ENCODE data around the gene TMEM117. TPM values are rescaled to one million over a fixed set of nuclear protein-coding genes. Genes with fewer than 3 reads are reported as not detected.
A peak's percentile ranks its signal among the peaks of the same experiment; 100 is the strongest.

TMEM117 gene
- total and polyA plus RNA-seq, 4 experiments from 2014 or later = 3.0 to 4.7 (median 3.8) TPM

DNA sequence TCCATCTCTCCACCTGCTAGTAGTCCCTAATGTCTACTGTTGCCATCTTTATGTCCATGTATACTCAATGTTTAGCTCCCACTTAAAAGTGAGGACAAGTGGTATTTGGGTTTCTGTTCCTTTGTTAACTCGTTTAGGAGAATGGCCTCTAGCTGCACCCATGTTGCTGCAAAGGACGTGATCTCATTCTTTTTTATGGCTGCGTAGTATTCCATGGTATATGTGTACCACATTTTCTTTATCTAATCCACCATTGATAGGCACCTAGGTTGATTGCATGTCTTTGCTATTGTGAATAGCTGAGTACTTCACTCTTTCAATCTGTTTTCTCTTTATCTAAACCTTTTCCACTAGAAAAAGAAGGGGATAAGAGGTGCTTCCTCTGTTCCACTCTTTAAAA lies 130.0 kb downstream of the TMEM117 start:
- intact Hi-C loops (cut with micrococcal nuclease) = no loop called here
- H3K4me3 Mint-ChIP-seq = peak overlapping the region in 1 of 8 donors; percentile 26
- H3K36me3 Mint-ChIP-seq = peaks cover 0 to 12% of the 10 kb centered on the region in 2 donors
- H3K36me3 ChIP-seq (ENCODE audit: insufficient read depth, low read length) = no peaks in the 10 kb centered on the region
- H3K9me3 ChIP-seq (ENCODE audit: control insufficient read depth in 1 of 2, low read length in 2 of 2) = no peaks in the 10 kb centered on the region
- H3K4me3 ChIP-seq (ENCODE audit: low read length in 2 of 2) = no peak overlapping the region
- no peaks in the 10 kb centered on the region for H3K27me3 ChIP-seq (ENCODE audit: insufficient read depth, low read length)
- no peaks in the 10 kb centered on the region for H3K4me1 Mint-ChIP-seq
- no peak overlapping the region for H3K27ac Mint-ChIP-seq
- H3K27ac ChIP-seq (ENCODE audit: low read depth, low read length) = no peak overlapping the region
- CTCF ChIA-PET (ENCODE audit: partially characterized antibody) = no interaction called here
- H3K27me3 Mint-ChIP-seq = no peaks in the 10 kb centered on the region
- H3K4me1 ChIP-seq (ENCODE audit: insufficient read depth, low read length) = no peaks in the 10 kb centered on the region
- DNase-seq = no peak
- POLR2A ChIA-PET (ENCODE audit: partially characterized antibody) = no interaction called here
- H3K9me3 Mint-ChIP-seq = peaks cover 0 to 9% (median 4%) of the 10 kb centered on the region in 8 donors

DNA sequence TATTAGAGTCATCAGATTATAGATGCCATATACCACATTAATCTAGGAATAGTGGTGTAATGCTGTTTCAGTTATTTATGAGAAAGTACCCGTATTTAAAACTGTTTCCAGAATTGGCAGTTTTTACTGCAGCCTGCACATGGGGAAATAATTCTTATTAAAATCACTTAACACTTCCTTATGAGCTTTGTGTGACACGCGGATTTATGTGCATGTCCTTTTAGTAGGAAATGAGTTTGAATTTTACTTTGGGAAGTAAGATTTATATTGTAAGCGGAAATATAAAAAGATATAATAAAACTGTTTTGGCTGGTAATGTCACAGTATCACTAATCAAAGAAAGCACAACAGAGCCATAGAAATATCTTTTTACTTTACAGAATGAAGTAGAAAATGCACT lies 132.9 kb downstream of the TMEM117 start:
- H3K4me3 Mint-ChIP-seq = no peak overlapping the region
- Histone ChIP-seq H3K27me3 (ENCODE audit: insufficient read depth, low read length) (no peaks in the 10 kb centered on the region), H3K4me3 (ENCODE audit: low read length in 2 of 2) (no peak overlapping the region), H3K4me1 (ENCODE audit: insufficient read depth, low read length) (no peaks in the 10 kb centered on the region), H3K36me3 (ENCODE audit: insufficient read depth, low read length) (no peaks in the 10 kb centered on the region), H3K27ac (ENCODE audit: low read depth, low read length) (no peak overlapping the region), H3K9me3 (ENCODE audit: control insufficient read depth in 1 of 2, low read length in 2 of 2) (no peaks in the 10 kb centered on the region)
- H3K9me3 Mint-ChIP-seq = peaks cover 0 to 9% (median 3%) of the 10 kb centered on the region in 8 donors
- H3K36me3 Mint-ChIP-seq = peaks cover 3 to 26% of the 10 kb centered on the region in 2 donors
- CTCF ChIA-PET (ENCODE audit: partially characterized antibody) = no interaction called here
- H3K27me3 Mint-ChIP-seq = no peaks in the 10 kb centered on the region
- no peaks in the 10 kb centered on the region for H3K4me1 Mint-ChIP-seq
- POLR2A ChIA-PET (ENCODE audit: partially characterized antibody) = no interaction called here
- intact Hi-C loops (cut with micrococcal nuclease) = no loop called here
- no peak overlapping the region for H3K27ac Mint-ChIP-seq
- DNase-seq = no peak

GRCh38 chr12:43969882-43970281 lies 134.0 kb downstream of the TMEM117 start:
- ChIA-PET POLR2A (ENCODE audit: partially characterized antibody) (no interaction called here), CTCF (ENCODE audit: partially characterized antibody) (no interaction called here)
- Histone ChIP-seq H3K27ac (ENCODE audit: low read depth, low read length) (no peak overlapping the region), H3K4me1 (ENCODE audit: insufficient read depth, low read length) (no peaks in the 10 kb centered on the region), H3K27me3 (ENCODE audit: insufficient read depth, low read length) (no peaks in the 10 kb centered on the region), H3K9me3 (ENCODE audit: control insufficient read depth in 1 of 2, low read length in 2 of 2) (no peaks in the 10 kb centered on the region), H3K4me3 (ENCODE audit: low read length in 2 of 2) (no peak overlapping the region), H3K36me3 (ENCODE audit: insufficient read depth, low read length) (no peaks in the 10 kb centered on the region)
- H3K4me3 Mint-ChIP-seq = no peak overlapping the region
- no peak overlapping the region for H3K27ac Mint-ChIP-seq
- no peaks in the 10 kb centered on the region for H3K27me3 Mint-ChIP-seq
- intact Hi-C loops (cut with micrococcal nuclease) = no loop called here
- no peaks in the 10 kb centered on the region for H3K4me1 Mint-ChIP-seq
- DNase-seq = no peak
- H3K9me3 Mint-ChIP-seq = peaks cover 0 to 9% (median 3%) of the 10 kb centered on the region in 8 donors
- H3K36me3 Mint-ChIP-seq = peaks cover 3 to 27% of the 10 kb centered on the region in 2 donors

GRCh38 chr12:43973385-43973784 lies 137.5 kb downstream of the TMEM117 start:
- Histone ChIP-seq H3K4me3 (ENCODE audit: low read length in 2 of 2) (no peak overlapping the region), H3K27ac (ENCODE audit: low read depth, low read length) (no peak overlapping the region), H3K9me3 (ENCODE audit: control insufficient read depth in 1 of 2, low read length in 2 of 2) (no peaks in the 10 kb centered on the region), H3K4me1 (ENCODE audit: insufficient read depth, low read length) (no peaks in the 10 kb centered on the region), H3K27me3 (ENCODE audit: insufficient read depth, low read length) (no peaks in the 10 kb centered on the region), H3K36me3 (ENCODE audit: insufficient read depth, low read length) (no peaks in the 10 kb centered on the region)
- no peak overlapping the region for H3K4me3 Mint-ChIP-seq
- H3K27me3 Mint-ChIP-seq = no peaks in the 10 kb centered on the region
- CTCF ChIA-PET (ENCODE audit: partially characterized antibody) = no interaction called here
- peaks cover 0 to 19% (median 10%) of the 10 kb centered on the region in 8 donors for H3K9me3 Mint-ChIP-seq
- DNase-seq = no peak
- H3K36me3 Mint-ChIP-seq = peaks cover 11 to 37% of the 10 kb centered on the region in 2 donors
- intact Hi-C loops (cut with micrococcal nuclease) = no loop called here
- POLR2A ChIA-PET (ENCODE audit: partially characterized antibody) = no interaction called here
- no peaks in the 10 kb centered on the region for H3K4me1 Mint-ChIP-seq
- H3K27ac Mint-ChIP-seq = no peak overlapping the region

DNA sequence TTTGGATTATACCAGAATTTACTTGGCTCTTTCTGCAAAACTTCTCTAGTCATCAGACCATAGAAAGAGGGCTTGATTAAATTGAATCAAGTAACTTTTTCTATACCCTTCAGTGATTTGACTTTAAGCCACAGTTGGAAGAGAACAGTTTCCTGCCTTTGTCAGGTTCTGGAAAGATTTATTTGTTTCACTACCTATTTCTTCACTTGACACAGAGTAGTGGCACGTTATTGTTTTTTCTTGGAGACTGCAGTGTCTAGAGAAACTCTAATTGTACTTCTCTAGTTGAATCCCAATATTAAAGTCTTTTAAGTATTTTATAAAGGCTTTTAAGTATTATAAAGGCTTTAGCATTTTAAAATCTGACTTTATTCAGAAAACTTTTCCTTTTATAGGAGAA lies 138.1 kb downstream of the TMEM117 start:
- H3K27ac Mint-ChIP-seq = no peak overlapping the region
- POLR2A ChIA-PET (ENCODE audit: partially characterized antibody) = no interaction called here
- no peak overlapping the region for H3K4me3 ChIP-seq (ENCODE audit: low read length in 2 of 2)
- H3K4me1 Mint-ChIP-seq = no peaks in the 10 kb centered on the region
- intact Hi-C loops (cut with micrococcal nuclease) = no loop called here
- peaks cover 4 to 25% (median 15%) of the 10 kb centered on the region in 8 donors for H3K9me3 Mint-ChIP-seq
- H3K4me1 ChIP-seq (ENCODE audit: insufficient read depth, low read length) = no peaks in the 10 kb centered on the region
- no peaks in the 10 kb centered on the region for H3K36me3 ChIP-seq (ENCODE audit: insufficient read depth, low read length)
- H3K27me3 ChIP-seq (ENCODE audit: insufficient read depth, low read length) = no peaks in the 10 kb centered on the region
- peaks cover 14 to 37% of the 10 kb centered on the region in 2 donors for H3K36me3 Mint-ChIP-seq
- DNase-seq = no peak
- CTCF ChIA-PET (ENCODE audit: partially characterized antibody) = no interaction called here
- H3K4me3 Mint-ChIP-seq = no peak overlapping the region
- no peak overlapping the region for H3K27ac ChIP-seq (ENCODE audit: low read depth, low read length)
- H3K9me3 ChIP-seq (ENCODE audit: control insufficient read depth in 1 of 2, low read length in 2 of 2) = no peaks in the 10 kb centered on the region
- H3K27me3 Mint-ChIP-seq = no peaks in the 10 kb centered on the region

DNA sequence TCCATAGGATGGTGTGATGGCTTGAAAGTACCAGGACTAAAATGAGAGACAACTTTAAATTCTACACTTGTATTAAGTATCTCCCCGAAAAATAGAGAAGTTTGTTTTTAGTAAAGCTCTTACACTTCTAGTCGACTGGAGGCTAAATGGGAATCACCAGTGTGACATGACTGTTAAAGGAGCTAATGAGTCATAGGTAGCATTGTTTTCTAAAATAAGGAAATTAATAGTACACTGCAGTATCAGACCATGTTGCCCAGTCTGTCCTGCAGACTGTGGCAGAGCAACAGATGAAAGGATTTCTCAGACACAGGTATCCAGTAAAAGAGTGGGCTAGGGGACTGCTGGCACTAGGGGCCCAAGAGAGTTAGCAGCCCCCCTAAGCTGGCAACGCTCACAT lies 140.1 kb downstream of the TMEM117 start:
- Histone ChIP-seq H3K36me3 (ENCODE audit: insufficient read depth, low read length) (no peaks in the 10 kb centered on the region), H3K27ac (ENCODE audit: low read depth, low read length) (no peak overlapping the region), H3K4me3 (ENCODE audit: low read length in 2 of 2) (no peak overlapping the region), H3K4me1 (ENCODE audit: insufficient read depth, low read length) (no peaks in the 10 kb centered on the region), H3K9me3 (ENCODE audit: control insufficient read depth in 1 of 2, low read length in 2 of 2) (no peaks in the 10 kb centered on the region), H3K27me3 (ENCODE audit: insufficient read depth, low read length) (no peaks in the 10 kb centered on the region)
- H3K36me3 Mint-ChIP-seq = peaks cover 15 to 37% of the 10 kb centered on the region in 2 donors
- DNase-seq = no peak
- CTCF ChIA-PET (ENCODE audit: partially characterized antibody) = interaction anchor here (1.1 kb wide), 1 partner anchor 14 kb away, joined by 3 read pairs; no protein-coding TSS in a partner anchor
- peak overlapping the region in 1 of 8 donors; percentile 11 for H3K4me3 Mint-ChIP-seq
- no peaks in the 10 kb centered on the region for H3K27me3 Mint-ChIP-seq
- H3K4me1 Mint-ChIP-seq = no peaks in the 10 kb centered on the region
- POLR2A ChIA-PET (ENCODE audit: partially characterized antibody) = no interaction called here
- intact Hi-C loops (cut with micrococcal nuclease) = no loop called here
- no peak overlapping the region for H3K27ac Mint-ChIP-seq
- H3K9me3 Mint-ChIP-seq = peaks cover 4 to 26% (median 18%) of the 10 kb centered on the region in 8 donors

- no peaks in the 10 kb centered on the region for H3K27me3 Mint-ChIP-seq
- H3K4me1 ChIP-seq (ENCODE audit: insufficient read depth, low read length) = no peaks in the 10 kb centered on the region
- intact Hi-C loops (cut with micrococcal nuclease) = no loop called here
- no peak overlapping the region for H3K27ac ChIP-seq (ENCODE audit: low read depth, low read length)
- H3K4me1 Mint-ChIP-seq = peaks cover 0 to 1% (median 0%) of the 10 kb centered on the region in 4 donors
- H3K36me3 ChIP-seq (ENCODE audit: insufficient read depth, low read length) = no peaks in the 10 kb centered on the region
- POLR2A ChIA-PET (ENCODE audit: partially characterized antibody) = no interaction called here
- CTCF ChIA-PET (ENCODE audit: partially characterized antibody) = interaction anchor here (1.1 kb wide), 1 partner anchor 20 kb away, joined by 3 read pairs; no protein-coding TSS in a partner anchor
- no peak for DNase-seq
- H3K27me3 ChIP-seq (ENCODE audit: insufficient read depth, low read length) = no peaks in the 10 kb centered on the region
- no peak overlapping the region for H3K4me3 Mint-ChIP-seq
- no peak overlapping the region for H3K27ac Mint-ChIP-seq
- no peaks in the 10 kb centered on the region for H3K9me3 ChIP-seq (ENCODE audit: control insufficient read depth in 1 of 2, low read length in 2 of 2)
- H3K4me3 ChIP-seq (ENCODE audit: low read length in 2 of 2) = no peak overlapping the region
- H3K36me3 Mint-ChIP-seq = peaks cover 12 to 25% of the 10 kb centered on the region in 2 donors
- peaks cover 4 to 26% (median 18%) of the 10 kb centered on the region in 8 donors for H3K9me3 Mint-ChIP-seq
Measured at GRCh38 chr12:43978556-43978955, 142.7 kb downstream of the TMEM117 start.

DNA sequence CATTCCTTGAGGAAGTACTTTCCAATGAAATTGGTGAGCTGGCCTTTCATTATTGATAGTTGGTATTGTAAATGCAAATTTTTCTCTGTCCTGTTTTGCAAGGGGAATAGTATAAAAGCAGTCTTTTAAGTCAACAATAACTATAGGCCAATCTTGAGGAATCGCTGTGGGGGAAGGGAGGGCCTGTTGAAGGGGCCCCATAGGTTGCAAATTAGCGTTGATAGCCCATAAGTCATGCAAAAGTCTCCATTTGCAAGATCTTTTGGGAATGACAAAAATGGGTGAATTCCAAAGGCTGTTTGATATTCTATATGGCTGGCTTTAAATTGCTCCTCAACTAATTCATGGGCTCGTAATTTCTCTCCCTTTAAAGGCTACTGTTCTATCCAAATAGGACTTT lies 143.6 kb downstream of the TMEM117 start:
- no peak overlapping the region for H3K27ac ChIP-seq (ENCODE audit: low read depth, low read length)
- no peaks in the 10 kb centered on the region for H3K4me1 ChIP-seq (ENCODE audit: insufficient read depth, low read length)
- no peaks in the 10 kb centered on the region for H3K9me3 ChIP-seq (ENCODE audit: control insufficient read depth in 1 of 2, low read length in 2 of 2)
- no peaks in the 10 kb centered on the region for H3K27me3 ChIP-seq (ENCODE audit: insufficient read depth, low read length)
- Mint-ChIP-seq H3K36me3 (peaks cover 12 to 25% of the 10 kb centered on the region in 2 donors), H3K4me3 (no peak overlapping the region), H3K27ac (no peak overlapping the region), H3K4me1 (peaks cover 0 to 1% (median 0%) of the 10 kb centered on the region in 4 donors), H3K27me3 (no peaks in the 10 kb centered on the region), H3K9me3 (peaks cover 4 to 26% (median 18%) of the 10 kb centered on the region in 8 donors)
- no peak overlapping the region for H3K4me3 ChIP-seq (ENCODE audit: low read length in 2 of 2)
- ChIA-PET POLR2A (ENCODE audit: partially characterized antibody) (no interaction called here), CTCF (ENCODE audit: partially characterized antibody) (no interaction called here)
- no peak for DNase-seq
- intact Hi-C loops (cut with micrococcal nuclease) = no loop called here
- H3K36me3 ChIP-seq (ENCODE audit: insufficient read depth, low read length) = no peaks in the 10 kb centered on the region
